Hematopoietic multipotent progenitor cell treated with erythropoietin and hydrocortisone succinate and interleukin-3 and kit ligand, for 15 days (in vitro differentiated cells): Measurements from ENCODE around the gene OCA2.
A peak's percentile ranks its signal among the peaks of the same experiment; 100 is the strongest.
"Not testable (repeated sequence)": the region's sequence is repeated elsewhere in the genome, so short reads cannot be mapped to it uniquely, and the experiment has no call there.

Source experiments
- DNase-seq: peaks from one replicate; pipeline ENCODE4 v3.0.0-alpha.2; 2015; ENCODE audit warnings: low spot score

Gene OCA2

GRCh38 chr15:28098766-28099554, at the start of gene OCA2:
OCA2 (minus strand) TSS chr15:28099315; CDS start chr15:28081874, 17,441 bp downstream.
- peak; percentile 23 for DNase-seq

- no peak for DNase-seq
Measured at GRCh38 chr15:28147801-28148200, 48.7 kb upstream of the OCA2 start.

DNA sequence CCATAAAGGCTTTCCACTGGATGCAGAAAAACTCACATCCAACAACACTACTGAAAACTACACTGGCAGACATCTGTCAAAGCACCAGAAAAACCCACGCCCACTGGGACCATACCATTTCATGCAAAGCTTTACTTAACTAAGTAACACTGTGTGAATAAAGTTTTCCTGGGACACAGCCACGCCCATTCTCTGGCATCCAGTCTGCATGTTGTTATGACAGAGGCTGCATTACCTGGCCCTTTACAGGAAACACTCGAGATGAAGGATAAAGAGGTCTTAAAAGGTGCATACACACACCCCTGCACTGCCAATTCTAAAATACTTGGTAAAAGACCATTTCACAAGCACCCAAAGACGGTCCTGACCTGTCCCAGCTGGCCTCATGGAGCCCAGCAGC, 46.3 kb upstream of the OCA2 start:
- not testable (repeated sequence) for DNase-seq

- no peak for DNase-seq
Measured at GRCh38 chr15:28140062-28140461, 40.9 kb upstream of the OCA2 start.

DNA sequence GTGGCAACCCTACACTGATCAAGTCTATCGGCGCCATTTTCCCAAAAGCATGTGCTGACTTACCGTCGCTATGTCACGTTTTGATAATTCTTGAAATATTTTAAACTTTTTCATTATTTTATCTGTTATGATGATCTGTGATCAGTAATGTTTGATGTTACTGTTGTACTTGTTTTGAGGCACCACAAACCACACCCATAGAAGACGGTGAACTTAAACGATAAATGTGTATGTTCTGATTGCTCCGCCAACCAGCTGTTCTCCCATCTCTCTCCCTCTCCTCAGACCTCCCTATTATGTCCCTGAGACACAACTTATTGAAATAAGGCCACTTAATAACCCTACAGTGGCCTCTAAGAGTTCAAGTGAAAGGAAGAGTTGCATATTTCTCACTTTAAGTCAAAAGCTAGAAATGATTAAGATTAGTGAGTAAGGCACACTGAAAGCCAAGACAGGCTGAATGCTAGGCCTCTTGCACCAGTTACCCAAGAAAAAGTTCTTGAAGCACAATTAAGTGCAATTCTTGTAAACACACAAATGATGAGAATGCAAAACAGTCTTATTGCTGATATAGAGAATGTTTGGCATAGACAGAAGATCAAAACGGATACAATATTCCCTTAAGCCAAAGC, 38.4 kb upstream of the OCA2 start:
- not testable (repeated sequence) for DNase-seq

DNA sequence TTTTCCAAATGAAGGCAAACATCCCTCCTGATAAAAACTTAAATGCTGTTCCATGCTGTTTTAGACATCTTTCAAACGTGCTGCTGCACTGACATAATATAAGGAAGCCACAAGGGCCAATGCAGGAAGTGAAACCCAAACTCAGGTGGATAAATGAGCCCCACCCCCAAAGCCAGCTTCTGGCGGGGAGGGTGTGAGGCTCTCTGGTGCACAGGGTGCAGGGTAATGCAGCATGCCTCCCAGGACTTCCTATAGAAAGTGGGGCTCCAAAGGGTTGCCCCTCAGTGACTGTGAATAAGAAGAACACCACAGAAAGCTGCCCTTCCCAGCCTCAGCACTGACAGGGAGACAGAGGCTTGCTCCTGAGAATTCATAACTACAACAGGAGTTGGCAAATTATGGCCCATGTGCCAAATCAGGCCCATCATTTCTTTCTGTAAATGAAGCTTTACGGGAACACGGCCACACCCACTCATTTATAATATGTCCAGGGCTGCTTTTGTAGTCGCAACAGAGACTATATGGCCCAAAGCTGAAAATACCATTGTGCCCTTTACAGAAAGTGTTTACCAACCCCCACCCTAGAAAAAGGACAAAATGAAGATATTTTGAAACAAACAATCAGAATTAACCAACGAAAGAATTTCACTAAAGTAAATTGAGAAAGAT, 37.3 kb upstream of the OCA2 start:
- DNase-seq = not testable (repeated sequence)

DNA sequence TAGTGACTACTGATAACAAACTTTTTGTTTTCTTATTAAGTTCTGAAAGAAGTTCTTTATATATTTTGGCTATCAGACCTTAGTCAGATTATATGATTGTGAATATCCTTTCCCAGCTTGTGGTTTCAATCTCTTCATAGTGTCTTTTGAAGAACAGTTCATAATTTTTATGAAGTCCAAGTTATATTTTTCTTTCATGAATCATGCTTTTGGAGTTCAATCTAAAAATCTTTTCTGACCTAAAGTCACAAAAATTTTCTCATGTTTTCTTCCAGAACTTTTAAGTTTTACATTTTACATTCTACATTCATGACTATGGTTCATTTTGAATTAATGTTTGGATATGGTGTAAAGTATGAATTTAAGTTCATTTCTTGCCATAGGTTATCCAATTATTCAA, 34.2 kb upstream of the OCA2 start:
- no peak for DNase-seq

- no peak for DNase-seq
Measured at GRCh38 chr15:28132524-28133275, 33.6 kb upstream of the OCA2 start.

DNA sequence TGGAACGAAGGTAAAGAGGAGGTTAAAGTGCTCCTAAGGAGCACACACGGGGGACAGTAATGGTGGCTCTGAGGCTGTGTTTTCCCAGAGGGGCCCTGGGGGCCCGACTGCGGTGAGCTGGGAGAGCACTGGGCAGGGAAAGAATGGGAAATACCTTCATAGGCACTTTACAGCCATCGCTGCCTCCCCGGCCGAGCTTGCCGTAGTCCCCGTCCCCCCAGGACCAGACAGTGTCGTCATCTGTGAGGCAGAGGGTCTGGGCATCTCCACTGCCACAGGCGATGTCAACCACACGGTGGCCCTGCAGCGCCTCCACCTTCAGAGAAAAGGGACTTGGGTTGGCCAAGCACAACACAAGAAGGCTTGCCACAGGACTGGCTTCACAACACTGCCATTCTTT, 32.8 kb upstream of the OCA2 start:
- DNase-seq = no peak

GRCh38 chr15:28131400-28131799, 32.3 kb upstream of the OCA2 start:
- DNase-seq = no peak

- no peak for DNase-seq
Measured at GRCh38 chr15:28130651-28131050, 31.5 kb upstream of the OCA2 start.

DNA sequence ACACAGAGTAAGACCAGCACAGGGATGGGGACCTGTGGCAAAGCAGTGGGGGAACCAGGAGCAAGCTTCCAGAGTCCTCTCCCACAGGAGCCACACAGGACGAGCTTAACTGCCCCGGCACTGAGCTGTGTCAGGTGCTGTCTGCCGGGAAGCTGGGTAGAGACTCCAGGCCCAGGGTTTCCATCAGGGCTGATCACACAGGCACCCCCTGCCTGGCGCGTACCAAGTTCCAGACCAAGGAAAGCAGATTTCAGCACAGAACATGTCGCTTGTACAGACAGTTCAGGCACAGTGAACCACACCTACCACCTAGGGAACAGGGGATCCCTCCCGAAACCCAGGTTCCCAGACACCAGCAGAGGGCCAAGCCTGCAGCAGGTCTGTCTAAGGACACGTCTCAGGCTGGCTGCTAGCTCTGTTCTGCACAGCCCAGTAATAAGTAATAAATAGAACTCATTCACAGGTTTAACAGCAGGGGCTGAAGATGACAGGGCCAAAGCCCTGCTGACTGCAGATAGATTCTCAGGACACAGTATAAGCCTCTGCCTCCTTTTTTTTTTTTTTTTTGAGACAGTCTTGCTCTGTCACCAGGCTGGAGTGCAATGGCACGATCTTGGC, 30.2 kb upstream of the OCA2 start:
- DNase-seq = no peak

- no peak for DNase-seq
Measured at GRCh38 chr15:28128031-28128430, 28.9 kb upstream of the OCA2 start.

- no peak for DNase-seq
Measured at GRCh38 chr15:28127036-28127435, 27.9 kb upstream of the OCA2 start.

DNA sequence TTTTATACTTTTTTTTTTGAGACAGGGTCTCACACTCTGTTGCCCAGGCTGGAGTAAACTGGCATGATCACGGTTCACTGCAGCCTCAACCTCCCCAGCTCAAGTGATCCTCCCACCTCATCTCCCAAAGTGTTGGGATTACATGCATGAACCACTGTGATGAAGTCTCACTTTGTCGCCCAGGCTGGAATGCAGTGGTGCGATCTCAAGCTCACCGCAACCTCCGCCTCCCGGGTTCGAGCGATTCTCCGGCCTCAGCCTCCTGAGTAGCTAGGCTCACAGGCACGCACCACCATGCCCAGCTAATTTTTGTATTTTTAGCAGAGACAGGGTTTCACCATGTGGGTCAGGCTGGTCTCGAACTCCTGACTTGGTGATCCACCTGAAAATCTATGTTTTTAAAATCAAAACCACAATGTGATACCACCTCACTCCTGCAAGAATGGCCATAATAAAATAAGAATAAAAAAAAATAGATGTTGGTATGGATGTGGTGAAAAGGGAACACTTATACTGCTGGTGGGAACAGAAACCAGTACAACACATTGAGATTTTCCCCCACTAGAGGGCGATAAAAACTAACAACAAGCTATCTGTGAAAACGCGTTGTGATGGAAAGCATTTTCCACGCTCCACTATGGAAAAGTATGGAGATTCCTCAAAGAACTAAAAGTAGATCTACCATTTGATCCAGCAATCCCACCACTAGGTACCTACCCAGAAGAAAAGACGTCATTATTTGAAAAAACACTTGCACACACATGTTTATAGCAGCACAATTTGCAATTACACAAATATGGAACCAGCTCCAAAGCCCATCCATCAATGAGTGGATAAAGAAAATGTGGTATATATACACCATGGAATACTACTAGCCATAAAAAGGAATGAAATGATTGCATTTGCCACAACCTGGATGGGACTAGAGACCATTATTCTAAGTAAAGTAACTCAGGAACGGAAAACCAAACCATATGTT, 26.8 kb upstream of the OCA2 start:
- DNase-seq = peak; percentile 62

GRCh38 chr15:28124841-28125240, 25.7 kb upstream of the OCA2 start:
- no peak for DNase-seq

DNA sequence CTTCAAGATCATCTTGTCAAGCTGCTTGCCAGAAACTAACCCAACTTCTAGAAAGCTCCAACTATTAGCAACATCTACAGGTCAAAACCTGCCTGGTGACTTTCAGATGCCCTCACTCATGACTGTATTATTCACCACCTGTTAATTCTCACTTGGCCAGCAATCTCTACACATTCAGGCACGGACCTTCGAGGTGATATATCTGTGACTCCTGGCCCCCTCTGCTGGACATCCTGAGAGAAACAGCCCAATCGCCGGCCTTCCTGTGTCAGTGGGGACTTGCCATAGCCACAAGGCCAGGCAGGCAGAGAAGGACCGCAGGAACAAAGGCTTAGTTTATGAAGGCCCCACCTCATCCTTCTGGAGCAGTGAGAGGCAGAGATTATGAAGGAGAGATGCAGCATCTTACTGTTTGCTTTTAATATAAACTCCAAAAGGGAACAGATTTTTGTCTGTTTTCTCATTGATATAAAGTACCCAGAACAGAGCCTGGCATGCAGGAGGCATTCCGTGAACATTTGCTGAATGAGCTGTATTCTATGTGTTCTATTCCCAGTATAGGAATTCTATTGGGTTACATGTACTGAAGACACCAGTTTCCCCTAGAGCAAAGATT, 24.4 kb upstream of the OCA2 start:
- peak; percentile 36 for DNase-seq

GRCh38 chr15:28122038-28122949, 23.2 kb upstream of the OCA2 start:
- DNase-seq = no peak

- DNase-seq = not testable (repeated sequence)
Measured at GRCh38 chr15:28121577-28121976, 22.5 kb upstream of the OCA2 start.
